Bronchial epithelial cell (primary cell): ENCODE measurements around the gene PTPN12. TPM values are rescaled to one million over a fixed set of nuclear protein-coding genes. Genes with fewer than 3 reads are reported as not detected.

Experiments used
- DNase-seq: peaks from one replicate; pipeline ENCODE4 v3.0.0-alpha.2; 2010; ENCODE audit warnings: low read depth
- FAIRE-seq: peaks from 2 replicates; lab custom pipeline; 2011; peaks lifted over from hg19 to GRCh38; lab: Jason Lieb, UNC
- H3K27me3 ChIP-seq: 2 replicates; pipeline ENCODE4 v1.5.1; 2011; ENCODE audit warnings: low read length; ENCODE audit not compliant: control insufficient read depth, insufficient read depth
- H3K36me3 ChIP-seq: 2 replicates; pipeline ENCODE4 v1.5.1; 2011; ENCODE audit warnings: low read length; ENCODE audit not compliant: control insufficient read depth, insufficient read depth
- H3K4me3 ChIP-seq: 2 replicates; pipeline ENCODE4 v1.5.1; 2011; ENCODE audit warnings: mild to moderate bottlenecking, low read depth, low read length, control low read depth
- total RNA-seq: library from RNA; depleted of rRNA; stranded (reverse); fragments of >200 nt; gene quantifications from 2 replicates; pipeline ENCODE4 v1.2.1, GENCODE V29; 2014
- TF ChIP-seq, protein P1 (sequence below): IDR thresholded peaks from 2 replicates; pipeline ENCODE4 v1.5.1; 2011; ENCODE audit warnings: mild to moderate bottlenecking, moderate library complexity, low read length, control low read depth, inconsistent platforms; ENCODE audit not compliant: insufficient read depth, severe bottlenecking

PTPN12 gene
- total RNA-seq, 1 donor from 2014 or later = 25.0 TPM

DNA sequence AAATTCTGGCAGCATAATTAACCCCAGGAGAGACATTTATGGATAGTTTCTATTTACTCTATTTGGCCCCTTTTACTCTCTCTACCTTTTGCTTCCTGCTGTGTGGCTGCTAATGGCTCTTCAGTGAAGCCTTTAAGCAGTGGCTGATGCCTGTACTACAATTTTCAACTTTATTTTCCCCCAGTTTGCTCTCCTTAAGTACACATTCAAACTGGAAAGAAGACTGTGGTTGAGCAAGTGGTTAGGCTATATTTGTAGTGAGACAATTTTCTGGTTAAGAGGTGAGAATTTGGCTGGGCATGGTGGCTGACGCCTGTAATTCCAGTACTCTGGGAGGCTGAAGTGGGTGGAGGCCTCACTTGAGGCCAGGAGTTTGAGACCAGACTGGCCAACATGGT is 150.7 kb downstream of the PTPN12 start:
- no peak for FAIRE-seq
- TF ChIP-seq, protein P1, sequence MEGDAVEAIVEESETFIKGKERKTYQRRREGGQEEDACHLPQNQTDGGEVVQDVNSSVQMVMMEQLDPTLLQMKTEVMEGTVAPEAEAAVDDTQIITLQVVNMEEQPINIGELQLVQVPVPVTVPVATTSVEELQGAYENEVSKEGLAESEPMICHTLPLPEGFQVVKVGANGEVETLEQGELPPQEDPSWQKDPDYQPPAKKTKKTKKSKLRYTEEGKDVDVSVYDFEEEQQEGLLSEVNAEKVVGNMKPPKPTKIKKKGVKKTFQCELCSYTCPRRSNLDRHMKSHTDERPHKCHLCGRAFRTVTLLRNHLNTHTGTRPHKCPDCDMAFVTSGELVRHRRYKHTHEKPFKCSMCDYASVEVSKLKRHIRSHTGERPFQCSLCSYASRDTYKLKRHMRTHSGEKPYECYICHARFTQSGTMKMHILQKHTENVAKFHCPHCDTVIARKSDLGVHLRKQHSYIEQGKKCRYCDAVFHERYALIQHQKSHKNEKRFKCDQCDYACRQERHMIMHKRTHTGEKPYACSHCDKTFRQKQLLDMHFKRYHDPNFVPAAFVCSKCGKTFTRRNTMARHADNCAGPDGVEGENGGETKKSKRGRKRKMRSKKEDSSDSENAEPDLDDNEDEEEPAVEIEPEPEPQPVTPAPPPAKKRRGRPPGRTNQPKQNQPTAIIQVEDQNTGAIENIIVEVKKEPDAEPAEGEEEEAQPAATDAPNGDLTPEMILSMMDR = no peak

More for the DNA sequence above, 150.7 kb downstream of the PTPN12 start:
- H3K36me3 ChIP-seq = peaks cover 5% of the 10 kb centered on the region
- no peak overlapping the region for H3K4me3 ChIP-seq
- no peak for DNase-seq
- no peaks in the 10 kb centered on the region for H3K27me3 ChIP-seq

Other genes starting within 250 kb of the PTPN12 start
- gene GSAP, start 120.9 kb upstream of the PTPN12 start, total RNA-seq = 10.3 and 20.4 TPM in 2 replicates
- gene RSBN1L, start 159.2 kb downstream of the PTPN12 start, total RNA-seq = 15.4 and 17.9 TPM in 2 replicates